ENCODE data around the gene ZNF710.
"Not testable (repeated sequence)": the region's sequence is repeated elsewhere in the genome, so short reads cannot be mapped to it uniquely, and the experiment has no call there.

ZNF710 gene

DNA sequence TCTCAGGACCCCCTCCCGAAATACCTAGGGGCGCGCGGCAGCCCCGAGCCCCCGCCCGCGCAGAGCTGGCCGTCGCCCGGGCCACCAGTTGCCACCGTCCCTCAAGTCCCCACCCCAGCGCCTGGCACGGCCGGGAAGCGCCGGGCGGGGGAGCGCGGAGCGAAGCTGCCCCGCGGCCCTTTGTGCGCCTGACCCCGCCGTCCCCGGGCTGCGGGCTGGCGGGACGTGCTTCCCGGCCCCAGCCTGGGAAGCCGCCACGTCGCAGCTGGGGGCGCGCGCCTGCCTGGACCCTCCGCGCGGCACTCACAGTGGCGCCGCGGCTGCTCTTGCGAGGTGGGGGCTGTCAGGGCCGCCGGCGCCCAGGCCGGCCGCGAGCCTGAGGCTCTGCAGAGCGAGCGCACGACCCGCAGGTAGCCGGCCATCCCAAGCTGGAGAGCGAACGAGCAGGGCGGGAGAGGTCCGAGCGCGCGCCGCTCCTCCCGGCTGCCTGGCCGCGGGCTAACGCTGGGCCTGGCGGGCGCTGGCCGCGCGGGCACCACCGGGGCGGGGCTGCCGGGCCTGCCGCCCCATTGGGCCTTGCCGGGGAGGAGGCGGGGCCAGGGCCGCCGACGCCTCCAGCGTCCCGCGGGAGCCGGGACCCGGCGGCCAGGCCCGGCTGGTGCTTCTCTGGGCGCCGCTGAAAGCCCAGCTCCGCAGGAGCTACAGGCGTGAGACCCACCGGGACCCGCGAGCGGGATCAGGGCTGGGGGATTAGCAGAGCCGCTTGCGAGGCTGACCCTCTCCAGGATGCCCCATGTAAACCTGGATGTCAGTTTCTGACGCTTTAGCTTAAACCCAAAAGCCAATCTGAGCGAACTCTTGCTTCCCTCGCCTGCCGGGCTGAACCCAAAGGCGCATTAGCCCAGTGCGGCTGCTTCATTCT, 101.1 kb downstream of the ZNF710 start, which contains the start of gene IDH2:
Gene IDH2 (minus strand): TSS at position 500 of the 922 bp plus-strand sequence. CDS start 78 bp downstream, at position 422.
- H3K9me3 ChIP-seq = no peaks in the 10 kb centered on the region
- intact Hi-C loops (cut with DNase I; ENCODE audit: low total_unique reads) = no loop called here
- TF ChIP-seq, protein P1, sequence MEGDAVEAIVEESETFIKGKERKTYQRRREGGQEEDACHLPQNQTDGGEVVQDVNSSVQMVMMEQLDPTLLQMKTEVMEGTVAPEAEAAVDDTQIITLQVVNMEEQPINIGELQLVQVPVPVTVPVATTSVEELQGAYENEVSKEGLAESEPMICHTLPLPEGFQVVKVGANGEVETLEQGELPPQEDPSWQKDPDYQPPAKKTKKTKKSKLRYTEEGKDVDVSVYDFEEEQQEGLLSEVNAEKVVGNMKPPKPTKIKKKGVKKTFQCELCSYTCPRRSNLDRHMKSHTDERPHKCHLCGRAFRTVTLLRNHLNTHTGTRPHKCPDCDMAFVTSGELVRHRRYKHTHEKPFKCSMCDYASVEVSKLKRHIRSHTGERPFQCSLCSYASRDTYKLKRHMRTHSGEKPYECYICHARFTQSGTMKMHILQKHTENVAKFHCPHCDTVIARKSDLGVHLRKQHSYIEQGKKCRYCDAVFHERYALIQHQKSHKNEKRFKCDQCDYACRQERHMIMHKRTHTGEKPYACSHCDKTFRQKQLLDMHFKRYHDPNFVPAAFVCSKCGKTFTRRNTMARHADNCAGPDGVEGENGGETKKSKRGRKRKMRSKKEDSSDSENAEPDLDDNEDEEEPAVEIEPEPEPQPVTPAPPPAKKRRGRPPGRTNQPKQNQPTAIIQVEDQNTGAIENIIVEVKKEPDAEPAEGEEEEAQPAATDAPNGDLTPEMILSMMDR (IDR thresholded peaks at IDR 0.05) = peak in 1 of 2 experiments; percentile 15
- peak within 1 kb of the TSS; percentile 98 for H3K27ac ChIP-seq
- peak within 1 kb of the TSS; percentile 86 to 90 for H3K4me3 ChIP-seq
- H3K4me1 ChIP-seq = peaks cover 0 to 66% (median 51%) of the 10 kb centered on the region in 4 donors
- DNase-seq = peak; percentile 63 to 90
- no peaks in the 10 kb centered on the region for H3K27me3 ChIP-seq
- no peaks in the 10 kb centered on the region for H3K36me3 ChIP-seq

DNA sequence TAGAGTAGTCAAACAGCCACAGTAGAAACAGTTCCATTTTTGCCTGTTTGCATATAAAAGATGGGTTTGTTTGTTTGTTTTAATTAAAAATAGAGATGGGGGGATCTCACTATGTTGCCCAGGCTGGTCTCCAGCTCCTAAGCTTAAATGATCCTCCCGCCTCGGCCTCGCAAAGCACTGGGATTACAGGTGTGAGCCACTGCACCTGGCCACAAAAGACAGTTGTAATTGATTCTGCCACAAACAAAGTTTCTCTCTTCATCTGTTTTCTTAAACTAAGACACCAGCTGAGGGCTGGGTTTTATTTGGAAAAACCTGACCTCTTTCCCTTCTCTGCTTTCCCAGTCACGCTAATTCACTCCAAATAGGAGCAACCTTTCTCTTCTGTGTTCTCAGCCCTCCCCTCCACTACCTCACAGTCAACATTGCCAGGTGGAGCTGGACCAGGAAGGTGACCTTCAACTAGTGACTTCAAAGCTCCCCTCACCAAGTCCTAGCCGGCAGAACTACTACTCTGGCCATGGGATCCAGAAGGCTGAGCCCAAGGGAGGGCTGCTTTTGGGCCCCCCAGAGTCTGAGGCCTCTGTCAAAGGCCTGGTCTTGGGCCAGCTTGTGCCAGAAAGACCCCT, 102.7 kb downstream of the ZNF710 start:
- no peaks in the 10 kb centered on the region for H3K27me3 ChIP-seq
- H3K36me3 ChIP-seq = no peaks in the 10 kb centered on the region
- peak in 1 of 2 donors; percentile 54 for DNase-seq
- TF ChIP-seq, protein P1 (IDR thresholded peaks at IDR 0.05) = no peak
- peak overlapping the region in 1 of 2 donors; percentile 98 for H3K27ac ChIP-seq
- intact Hi-C loops (cut with DNase I; ENCODE audit: low total_unique reads) = no loop called here
- H3K9me3 ChIP-seq = no peaks in the 10 kb centered on the region
- peaks cover 0 to 51% (median 38%) of the 10 kb centered on the region in 4 donors for H3K4me1 ChIP-seq
- no peak overlapping the region for H3K4me3 ChIP-seq

DNA sequence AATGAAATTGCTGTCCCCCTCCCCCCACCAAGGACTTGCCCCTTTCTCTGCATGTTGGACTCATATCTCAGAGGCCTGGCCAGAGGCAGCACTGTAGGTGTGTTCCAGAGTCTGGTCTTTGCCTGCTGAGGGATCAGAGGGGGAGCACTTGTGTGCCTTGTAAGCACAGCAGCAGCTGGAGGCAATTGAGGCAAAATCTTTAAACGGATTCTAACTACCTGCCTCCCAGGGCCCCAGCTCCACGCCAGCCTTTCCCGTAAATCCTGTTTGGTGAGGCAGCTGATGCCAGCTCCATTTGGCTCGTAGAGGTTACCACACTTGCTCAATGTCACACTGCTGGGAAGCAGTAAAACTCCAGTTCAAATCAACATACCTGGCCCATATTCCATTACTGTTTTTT, 103.4 kb downstream of the ZNF710 start:
- DNase-seq = peak in 1 of 2 donors; percentile 51
- H3K27me3 ChIP-seq = no peaks in the 10 kb centered on the region
- no peaks in the 10 kb centered on the region for H3K9me3 ChIP-seq
- TF ChIP-seq, protein P1 (IDR thresholded peaks at IDR 0.05) = no peak
- no peaks in the 10 kb centered on the region for H3K36me3 ChIP-seq
- no peak overlapping the region for H3K27ac ChIP-seq
- intact Hi-C loops (cut with DNase I; ENCODE audit: low total_unique reads) = no loop called here
- H3K4me3 ChIP-seq = no peak overlapping the region
- H3K4me1 ChIP-seq = peaks cover 0 to 43% (median 37%) of the 10 kb centered on the region in 4 donors

DNA sequence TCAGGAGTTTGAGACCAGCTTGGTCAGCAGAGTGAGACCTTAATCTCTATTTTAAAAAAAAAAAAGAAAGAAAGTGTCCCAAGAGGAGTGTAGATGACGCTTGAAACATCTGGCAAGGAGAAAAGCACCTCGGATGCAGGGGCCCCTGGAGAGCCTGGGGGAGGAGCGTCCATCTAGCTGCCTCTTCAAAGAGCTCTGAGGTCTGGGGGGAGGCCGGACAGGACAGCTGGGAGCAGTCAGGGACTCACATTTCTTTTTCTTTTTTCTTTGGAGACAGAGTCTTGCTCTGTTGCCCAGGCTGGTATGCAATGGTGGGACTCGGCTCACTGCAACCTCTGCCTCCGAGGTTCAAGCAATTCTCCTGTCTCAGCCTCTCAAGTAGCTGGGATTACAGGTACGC, 104.4 kb downstream of the ZNF710 start:
- H3K36me3 ChIP-seq = no peaks in the 10 kb centered on the region
- H3K9me3 ChIP-seq = no peaks in the 10 kb centered on the region
- TF ChIP-seq, protein P1 (IDR thresholded peaks at IDR 0.05) = no peak
- no peaks in the 10 kb centered on the region for H3K27me3 ChIP-seq
- no peak overlapping the region for H3K4me3 ChIP-seq
- H3K4me1 ChIP-seq = peaks cover 0 to 34% (median 27%) of the 10 kb centered on the region in 4 donors
- intact Hi-C loops (cut with DNase I; ENCODE audit: low total_unique reads) = no loop called here
- no peak overlapping the region for H3K27ac ChIP-seq
- DNase-seq = no peak

DNA sequence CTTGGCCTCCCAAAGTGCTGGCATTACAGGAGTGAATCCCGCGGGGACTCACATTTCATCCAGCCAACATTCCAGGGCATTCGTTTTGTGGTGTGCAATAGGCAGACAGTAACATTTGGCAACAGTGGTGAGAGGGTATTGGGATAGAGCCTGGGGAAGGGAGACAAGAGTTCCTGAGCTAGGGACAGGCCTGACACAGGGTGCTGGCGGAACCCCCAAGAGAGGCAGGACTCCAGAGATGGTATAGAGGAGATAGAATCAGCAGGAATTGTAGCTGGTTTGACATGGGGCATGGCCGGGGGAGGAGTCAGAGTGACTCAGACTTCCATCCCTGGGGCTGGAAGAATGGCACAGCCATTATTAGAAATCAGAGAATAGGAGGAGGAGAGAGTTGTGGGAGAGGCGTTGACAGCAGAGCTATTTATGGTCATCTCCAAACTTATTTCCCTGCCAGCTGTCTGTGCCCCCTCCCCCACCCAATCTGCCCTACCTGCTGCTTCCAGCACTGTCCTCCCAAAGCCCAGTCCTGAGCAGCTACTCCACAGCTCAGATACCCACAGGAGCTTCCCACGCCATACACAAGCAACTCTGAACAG, 105.5 kb downstream of the ZNF710 start:
- Histone ChIP-seq H3K9me3 (no peaks in the 10 kb centered on the region), H3K4me3 (no peak overlapping the region), H3K27me3 (no peaks in the 10 kb centered on the region), H3K27ac (peak overlapping the region; percentile 57 to 60), H3K4me1 (peaks cover 0 to 24% (median 17%) of the 10 kb centered on the region in 4 donors), H3K36me3 (no peaks in the 10 kb centered on the region)
- DNase-seq = no peak
- intact Hi-C loops (cut with DNase I; ENCODE audit: low total_unique reads) = no loop called here
- TF ChIP-seq, protein P1 (IDR thresholded peaks at IDR 0.05) = no peak

DNA sequence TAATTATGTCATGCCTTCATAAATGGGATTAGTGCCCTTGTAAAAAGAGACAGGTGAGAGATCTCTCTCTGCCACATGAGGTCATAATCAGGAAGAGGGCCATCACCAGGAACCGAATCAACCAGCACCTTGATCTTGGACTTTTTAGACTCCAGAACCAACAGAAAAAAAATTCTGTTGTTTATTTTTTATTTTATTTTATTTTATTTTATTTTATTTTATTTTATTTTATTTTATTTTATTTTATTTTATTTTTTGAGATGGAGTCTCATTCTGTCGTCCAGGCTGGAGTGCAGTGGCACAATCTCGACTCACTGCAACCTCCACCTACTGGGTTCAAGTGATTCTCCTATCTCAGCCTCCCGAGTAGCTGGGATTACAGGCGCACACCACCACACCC, 106.9 kb downstream of the ZNF710 start:
- H3K9me3 ChIP-seq; DNase-seq; H3K4me3 ChIP-seq; H3K27me3 ChIP-seq; H3K27ac ChIP-seq; intact Hi-C loops (cut with DNase I; ENCODE audit: low total_unique reads); H3K36me3 ChIP-seq: not testable (repeated sequence)
- peaks cover 0 to 20% (median 16%) of the 10 kb centered on the region in 4 donors for H3K4me1 ChIP-seq

DNA sequence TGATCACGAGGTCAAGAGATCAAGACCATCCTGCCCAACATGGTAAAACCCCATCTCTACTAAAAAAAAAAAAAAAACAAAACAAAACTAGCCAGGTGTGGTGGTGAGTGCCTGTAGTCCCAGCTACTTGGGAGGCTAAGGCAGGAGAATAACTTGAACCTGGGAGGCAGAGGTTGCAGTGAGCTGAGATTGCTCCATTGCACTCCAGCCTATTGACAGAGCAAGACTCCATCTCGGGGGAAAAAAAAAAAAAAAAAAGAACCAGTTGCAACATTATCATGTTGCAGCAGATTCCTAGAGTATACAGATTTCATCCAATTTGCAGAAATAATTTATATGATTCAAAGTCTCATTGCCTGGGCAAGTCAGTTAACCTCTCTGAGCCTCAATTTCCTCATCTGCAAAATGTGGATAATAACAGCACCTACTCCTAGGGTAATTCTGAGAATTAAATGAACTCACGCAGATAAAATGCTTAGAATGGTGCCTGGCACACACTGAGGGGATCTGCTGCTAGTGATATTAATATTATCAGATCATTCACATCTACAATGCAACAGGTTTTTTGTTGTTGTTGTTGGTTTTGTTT, 108.1 kb downstream of the ZNF710 start:
- intact Hi-C loops (cut with DNase I; ENCODE audit: low total_unique reads) = not testable (repeated sequence)

More for the DNA sequence above, 108.1 kb downstream of the ZNF710 start:
- not testable (repeated sequence) for H3K36me3 ChIP-seq, H3K9me3 ChIP-seq, H3K27ac ChIP-seq, H3K27me3 ChIP-seq, DNase-seq, H3K4me3 ChIP-seq
- H3K4me1 ChIP-seq = peaks cover 0 to 19% (median 14%) of the 10 kb centered on the region in 4 donors
